ENCODE measurements around the gene CDH13.

Gene CDH13

DNA sequence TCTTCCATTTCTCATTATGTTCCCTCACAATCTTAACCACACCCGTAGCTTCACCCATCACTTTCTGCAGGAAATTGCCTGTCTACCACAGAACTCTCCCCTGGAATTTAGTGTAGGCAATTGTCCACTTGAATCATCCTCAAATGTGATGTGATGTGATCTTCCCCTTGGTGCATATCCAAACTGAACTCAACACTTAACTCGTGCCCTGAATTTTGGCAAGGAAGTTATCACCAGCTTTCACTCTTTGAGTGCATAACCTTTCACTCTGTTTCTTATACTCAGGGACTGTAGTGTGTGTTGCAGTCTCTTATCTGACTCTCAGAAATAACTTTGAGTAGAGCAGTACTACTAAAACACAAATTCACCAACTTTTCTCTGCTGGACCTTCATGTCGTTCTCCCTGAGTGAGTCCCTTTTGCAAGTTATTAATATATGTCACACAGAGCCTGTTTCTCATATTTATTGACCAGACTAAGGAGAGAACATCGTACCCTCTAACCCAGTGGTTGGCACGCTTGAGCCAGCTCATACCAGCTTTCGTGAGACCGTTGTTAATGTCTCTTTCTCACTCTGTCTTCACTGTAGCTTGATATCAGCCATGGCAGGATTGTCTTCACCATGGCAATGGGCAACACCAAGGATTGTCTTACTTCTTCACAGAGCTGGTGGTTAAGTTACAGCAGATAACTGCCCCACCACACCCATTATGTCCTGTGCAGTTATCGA is 622.1 kb downstream of the CDH13 start:
- Histone ChIP-seq H3K36me3 (ENCODE audit: control insufficient read depth in 1 of 2, insufficient read depth in 2 of 2, low read length in 2 of 2) (no peaks in the 10 kb centered on the region), H3K4me1 (ENCODE audit: control insufficient read depth in 1 of 2, insufficient read depth in 2 of 2, low read length in 2 of 2) (no peaks in the 10 kb centered on the region), H3K79me1 (ENCODE audit: low read length) (no peaks in the 10 kb centered on the region), H3K23ac (ENCODE audit: low read length) (no peak overlapping the region), H4K12ac (ENCODE audit: low read depth, low read length) (no peak overlapping the region), H4K91ac (ENCODE audit: low read depth, low read length) (no peak overlapping the region), H3K27ac (ENCODE audit: low read depth, low read length) (no peak overlapping the region), H3K4me3 (ENCODE audit: low read depth, low read length) (no peak overlapping the region), H3K14ac (ENCODE audit: low read length) (no peak overlapping the region), H3K79me2 (ENCODE audit: control insufficient read depth, insufficient read depth, low read length, poor library complexity) (no peaks in the 10 kb centered on the region), H2BK12ac (ENCODE audit: low read length) (no peak overlapping the region), H3K9ac (ENCODE audit: low read length) (no peak overlapping the region), H2AFZ (ENCODE audit: insufficient read depth, low read length, poor library complexity) (no peak overlapping the region), H3K27me3 (ENCODE audit: insufficient read depth, low read length) (no peaks in the 10 kb centered on the region), H4K8ac (ENCODE audit: low read depth, low read length) (no peak overlapping the region), H2AK5ac (ENCODE audit: low read length) (no peak overlapping the region), H2BK5ac (ENCODE audit: low read depth, low read length, poor library complexity) (no peak overlapping the region), H3K9me3 (ENCODE audit: insufficient read depth, low read depth, low read length) (no peaks in the 10 kb centered on the region), H3K4me2 (ENCODE audit: low read length) (no peak overlapping the region), H2BK120ac (ENCODE audit: insufficient read depth, low read length, poor library complexity) (no peak overlapping the region), H3K4ac (ENCODE audit: low read depth, low read length) (no peak overlapping the region), H3K18ac (ENCODE audit: low read length) (no peak overlapping the region)
- WGBS (ENCODE audit: extremely low coverage, insufficient coverage, insufficient read length) = 100% methylated on average over 1 of the region's 8 CpGs
- no peak for DNase-seq

DNA sequence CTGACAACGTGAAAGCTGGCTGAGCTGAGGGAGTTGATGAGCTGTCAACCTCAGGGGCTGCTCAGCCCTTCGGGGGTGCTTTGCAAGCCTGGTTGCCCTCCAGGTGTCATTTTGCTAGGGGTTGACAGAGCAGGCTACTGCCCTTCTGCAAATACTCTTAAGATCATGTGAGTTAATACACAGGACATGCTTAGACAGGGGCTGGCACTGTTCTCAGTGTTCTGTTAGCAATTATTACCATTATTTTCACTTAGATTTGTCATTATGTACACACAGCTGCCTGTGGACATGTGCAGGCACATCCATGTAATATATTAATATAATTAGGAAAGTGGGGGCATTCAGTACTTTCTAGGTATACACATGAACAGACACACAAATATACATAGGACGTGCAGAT is 626.8 kb downstream of the CDH13 start:
- WGBS (ENCODE audit: extremely low coverage, insufficient coverage, insufficient read length) = no CpG with 5 or more reads among the region's 3 CpGs
- Histone ChIP-seq H3K79me2 (ENCODE audit: control insufficient read depth, insufficient read depth, low read length, poor library complexity) (no peaks in the 10 kb centered on the region), H3K36me3 (ENCODE audit: control insufficient read depth in 1 of 2, insufficient read depth in 2 of 2, low read length in 2 of 2) (no peaks in the 10 kb centered on the region), H3K79me1 (ENCODE audit: low read length) (no peaks in the 10 kb centered on the region), H3K14ac (ENCODE audit: low read length) (no peak overlapping the region), H2BK5ac (ENCODE audit: low read depth, low read length, poor library complexity) (no peak overlapping the region), H3K4me1 (ENCODE audit: control insufficient read depth in 1 of 2, insufficient read depth in 2 of 2, low read length in 2 of 2) (no peaks in the 10 kb centered on the region), H3K23ac (ENCODE audit: low read length) (no peak overlapping the region), H3K4ac (ENCODE audit: low read depth, low read length) (no peak overlapping the region), H3K27ac (ENCODE audit: low read depth, low read length) (no peak overlapping the region), H2BK120ac (ENCODE audit: insufficient read depth, low read length, poor library complexity) (no peak overlapping the region), H2AFZ (ENCODE audit: insufficient read depth, low read length, poor library complexity) (no peak overlapping the region), H2BK12ac (ENCODE audit: low read length) (no peak overlapping the region), H4K8ac (ENCODE audit: low read depth, low read length) (no peak overlapping the region), H4K91ac (ENCODE audit: low read depth, low read length) (no peak overlapping the region), H3K9ac (ENCODE audit: low read length) (no peak overlapping the region), H3K18ac (ENCODE audit: low read length) (no peak overlapping the region), H3K4me3 (ENCODE audit: low read depth, low read length) (no peak overlapping the region), H4K12ac (ENCODE audit: low read depth, low read length) (no peak overlapping the region), H3K9me3 (ENCODE audit: insufficient read depth, low read depth, low read length) (no peaks in the 10 kb centered on the region), H3K4me2 (ENCODE audit: low read length) (no peak overlapping the region), H3K27me3 (ENCODE audit: insufficient read depth, low read length) (no peaks in the 10 kb centered on the region), H2AK5ac (ENCODE audit: low read length) (no peak overlapping the region)
- DNase-seq = no peak

DNA sequence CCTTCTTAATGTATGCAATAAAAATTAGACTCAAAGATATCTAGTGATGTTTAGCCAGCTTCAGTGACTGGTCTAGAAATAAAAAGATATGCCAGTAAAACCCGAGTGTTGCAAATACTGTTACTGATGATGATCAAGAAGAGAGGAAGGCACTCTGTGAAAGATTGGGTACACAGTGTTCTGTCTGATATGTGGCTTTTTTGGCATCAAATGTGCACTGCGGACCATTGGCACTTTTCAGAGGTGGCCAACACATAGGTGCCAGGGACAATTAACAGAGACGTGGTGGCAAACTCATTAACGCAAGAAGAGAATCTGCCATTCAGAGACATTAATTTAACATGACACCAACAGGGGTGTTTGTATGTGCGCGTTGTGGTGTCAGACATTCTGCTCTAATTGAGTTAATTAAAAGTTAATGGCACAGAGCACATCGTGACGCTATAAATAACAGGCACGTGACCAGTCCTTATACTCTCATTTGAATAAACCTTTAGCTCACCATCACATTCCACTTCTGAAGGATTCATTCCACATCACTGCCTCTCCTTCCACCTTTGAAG is 631.7 kb downstream of the CDH13 start:
- Histone ChIP-seq H4K12ac (ENCODE audit: low read depth, low read length) (no peak overlapping the region), H3K4me1 (ENCODE audit: control insufficient read depth in 1 of 2, insufficient read depth in 2 of 2, low read length in 2 of 2) (no peaks in the 10 kb centered on the region), H2AFZ (ENCODE audit: insufficient read depth, low read length, poor library complexity) (no peak overlapping the region), H3K9me3 (ENCODE audit: insufficient read depth, low read depth, low read length) (no peaks in the 10 kb centered on the region), H2BK12ac (ENCODE audit: low read length) (no peak overlapping the region), H4K8ac (ENCODE audit: low read depth, low read length) (no peak overlapping the region), H3K36me3 (ENCODE audit: control insufficient read depth in 1 of 2, insufficient read depth in 2 of 2, low read length in 2 of 2) (no peaks in the 10 kb centered on the region), H2BK5ac (ENCODE audit: low read depth, low read length, poor library complexity) (no peak overlapping the region), H3K9ac (ENCODE audit: low read length) (no peak overlapping the region), H2AK5ac (ENCODE audit: low read length) (no peak overlapping the region), H4K91ac (ENCODE audit: low read depth, low read length) (no peak overlapping the region), H3K18ac (ENCODE audit: low read length) (no peak overlapping the region), H3K27ac (ENCODE audit: low read depth, low read length) (no peak overlapping the region), H3K4me2 (ENCODE audit: low read length) (no peak overlapping the region), H3K4me3 (ENCODE audit: low read depth, low read length) (no peak overlapping the region), H3K79me1 (ENCODE audit: low read length) (no peaks in the 10 kb centered on the region), H3K23ac (ENCODE audit: low read length) (no peak overlapping the region), H2BK120ac (ENCODE audit: insufficient read depth, low read length, poor library complexity) (no peak overlapping the region), H3K4ac (ENCODE audit: low read depth, low read length) (no peak overlapping the region), H3K27me3 (ENCODE audit: insufficient read depth, low read length) (no peaks in the 10 kb centered on the region), H3K79me2 (ENCODE audit: control insufficient read depth, insufficient read depth, low read length, poor library complexity) (no peaks in the 10 kb centered on the region), H3K14ac (ENCODE audit: low read length) (no peak overlapping the region)
- no peak for DNase-seq
- no CpG with 5 or more reads among the region's 9 CpGs for WGBS (ENCODE audit: extremely low coverage, insufficient coverage, insufficient read length)

DNA sequence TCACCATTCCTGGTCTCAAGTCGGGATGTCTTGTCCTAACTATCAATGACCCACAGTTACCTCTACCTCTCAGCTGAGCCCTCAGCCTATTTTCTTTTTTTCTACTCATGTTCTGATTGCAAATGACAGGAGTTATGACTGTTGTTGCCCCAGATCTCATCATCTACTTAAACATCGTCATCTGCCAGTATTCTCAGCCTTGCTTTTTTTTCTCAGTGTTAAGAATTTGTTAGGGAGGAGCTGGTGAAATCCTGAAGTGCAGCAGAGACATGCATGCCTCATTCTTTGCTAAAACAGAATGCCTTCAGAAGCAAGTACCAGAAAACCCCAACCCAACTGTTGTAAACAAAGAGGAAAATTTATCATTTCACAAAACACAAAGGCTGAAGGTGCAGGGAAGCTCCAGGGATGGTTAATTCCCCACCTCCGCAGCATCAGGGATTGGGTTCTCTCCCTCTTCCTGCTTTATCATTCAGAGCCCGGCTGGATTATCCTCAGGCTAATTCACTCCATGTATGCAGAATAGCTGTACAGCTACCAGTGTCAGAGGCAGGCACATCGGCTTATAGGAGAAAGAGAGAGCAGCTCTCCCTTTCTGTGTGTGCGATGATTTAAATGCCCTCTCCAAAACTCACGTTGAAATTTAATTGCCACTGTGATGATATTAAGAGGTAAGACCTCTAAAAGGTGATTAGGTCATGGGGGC is 640.2 kb downstream of the CDH13 start:
- Histone ChIP-seq H3K18ac (ENCODE audit: low read length) (no peak overlapping the region), H2AK5ac (ENCODE audit: low read length) (no peak overlapping the region), H3K79me1 (ENCODE audit: low read length) (no peaks in the 10 kb centered on the region), H3K4me3 (ENCODE audit: low read depth, low read length) (no peak overlapping the region), H3K36me3 (ENCODE audit: control insufficient read depth in 1 of 2, insufficient read depth in 2 of 2, low read length in 2 of 2) (no peaks in the 10 kb centered on the region), H2BK120ac (ENCODE audit: insufficient read depth, low read length, poor library complexity) (no peak overlapping the region), H4K8ac (ENCODE audit: low read depth, low read length) (no peak overlapping the region), H2AFZ (ENCODE audit: insufficient read depth, low read length, poor library complexity) (no peak overlapping the region), H2BK5ac (ENCODE audit: low read depth, low read length, poor library complexity) (no peak overlapping the region), H2BK12ac (ENCODE audit: low read length) (no peak overlapping the region), H3K14ac (ENCODE audit: low read length) (no peak overlapping the region), H3K27me3 (ENCODE audit: insufficient read depth, low read length) (no peaks in the 10 kb centered on the region), H3K9ac (ENCODE audit: low read length) (no peak overlapping the region), H3K4me2 (ENCODE audit: low read length) (no peak overlapping the region), H3K27ac (ENCODE audit: low read depth, low read length) (no peak overlapping the region), H3K4me1 (ENCODE audit: control insufficient read depth in 1 of 2, insufficient read depth in 2 of 2, low read length in 2 of 2) (no peaks in the 10 kb centered on the region), H4K91ac (ENCODE audit: low read depth, low read length) (no peak overlapping the region), H3K23ac (ENCODE audit: low read length) (no peak overlapping the region), H3K4ac (ENCODE audit: low read depth, low read length) (no peak overlapping the region), H3K9me3 (ENCODE audit: insufficient read depth, low read depth, low read length) (no peaks in the 10 kb centered on the region), H4K12ac (ENCODE audit: low read depth, low read length) (no peak overlapping the region), H3K79me2 (ENCODE audit: control insufficient read depth, insufficient read depth, low read length, poor library complexity) (no peaks in the 10 kb centered on the region)
- no CpG with 5 or more reads among the region's 7 CpGs for whole genome bisulfite sequencing (ENCODE audit: extremely low coverage, insufficient coverage, insufficient read length)
- DNase-seq = no peak

Data from trophoblast cell (in vitro differentiated cells and primary cell).